Measurements from ENCODE around the gene CHST9. TPM values are rescaled to one million over a fixed set of nuclear protein-coding genes. Genes with fewer than 3 reads are reported as not detected.

Gene CHST9
- total RNA-seq, 4 donors from 2014 or later = 0.16 to 0.80 (median 0.41) TPM; not detected in 1

- H3K27ac ChIP-seq = no peak overlapping the region
- intact Hi-C loops (cut with DNase I; ENCODE audit: low total_unique reads) = no loop called here
- TF ChIP-seq POLR2AphosphoS5 (IDR thresholded peaks at IDR 0.05) (no peak), EP300 (IDR thresholded peaks at IDR 0.05; ENCODE audit: low read depth) (no peak), CTCF (IDR thresholded peaks at IDR 0.05) (no peak), POLR2A (IDR thresholded peaks at IDR 0.05) (no peak)
- H3K27me3 ChIP-seq = no peaks in the 10 kb centered on the region
- no peaks in the 10 kb centered on the region for H3K9me3 ChIP-seq
- WGBS, 2 donors (ENCODE audit: low coverage in 1 of 2) = 26 to 56% methylated on average over 1 of the region's 1 CpG
- no peak for DNase-seq
- no peaks in the 10 kb centered on the region for H3K4me1 ChIP-seq
- no peak overlapping the region for H3K4me3 ChIP-seq
- H3K36me3 ChIP-seq = no peaks in the 10 kb centered on the region
- in situ Hi-C loops (cut with MboI; ENCODE audit: low pct_ligation_motif_present in 1 of 4, low pct_unique_long_range_greater_than_20kb in 1 of 4, low sequenced_read_pairs in 3 of 4) = no loop called here
These were observed 60.9 kb downstream of the CHST9 start for GRCh38 chr18:27124196-27124595.

- Histone ChIP-seq H3K4me3 (no peak overlapping the region), H3K4me1 (no peaks in the 10 kb centered on the region), H3K36me3 (no peaks in the 10 kb centered on the region), H3K27me3 (no peaks in the 10 kb centered on the region), H3K9me3 (no peaks in the 10 kb centered on the region), H3K27ac (no peak overlapping the region)
- DNase-seq = no peak
- TF ChIP-seq EP300 (IDR thresholded peaks at IDR 0.05; ENCODE audit: low read depth) (no peak), POLR2A (IDR thresholded peaks at IDR 0.05) (no peak), CTCF (IDR thresholded peaks at IDR 0.05) (no peak), POLR2AphosphoS5 (IDR thresholded peaks at IDR 0.05) (no peak)
- WGBS, 2 donors (ENCODE audit: low coverage in 1 of 2) = 50 to 93% methylated on average over 1 of the region's 1 CpG
- in situ Hi-C loops (cut with MboI; ENCODE audit: low pct_ligation_motif_present in 1 of 4, low pct_unique_long_range_greater_than_20kb in 1 of 4, low sequenced_read_pairs in 3 of 4) = no loop called here
- intact Hi-C loops (cut with DNase I; ENCODE audit: low total_unique reads) = no loop called here
These were observed 64.0 kb downstream of the CHST9 start for GRCh38 chr18:27121108-27121507.

- H3K36me3 ChIP-seq = no peaks in the 10 kb centered on the region
- no peaks in the 10 kb centered on the region for H3K27me3 ChIP-seq
- H3K9me3 ChIP-seq = no peaks in the 10 kb centered on the region
- 61 to 77% methylated on average over 3 of the region's 3 CpGs for WGBS, 2 donors (ENCODE audit: low coverage in 1 of 2)
- H3K4me3 ChIP-seq = no peak overlapping the region
- no peak for DNase-seq
- intact Hi-C loops (cut with DNase I; ENCODE audit: low total_unique reads) = no loop called here
- no peaks in the 10 kb centered on the region for H3K4me1 ChIP-seq
- TF ChIP-seq CTCF (IDR thresholded peaks at IDR 0.05) = no peak
- no peak for TF ChIP-seq POLR2A (IDR thresholded peaks at IDR 0.05)
- no peak for TF ChIP-seq EP300 (IDR thresholded peaks at IDR 0.05; ENCODE audit: low read depth)
- no peak for TF ChIP-seq POLR2AphosphoS5 (IDR thresholded peaks at IDR 0.05)
- in situ Hi-C loops (cut with MboI; ENCODE audit: low pct_ligation_motif_present in 1 of 4, low pct_unique_long_range_greater_than_20kb in 1 of 4, low sequenced_read_pairs in 3 of 4) = no loop called here
- H3K27ac ChIP-seq = no peak overlapping the region
These were observed 64.9 kb downstream of the CHST9 start for GRCh38 chr18:27120246-27120645.

GRCh38 chr18:27118973-27119372 lies 66.1 kb downstream of the CHST9 start:
- Histone ChIP-seq H3K4me3 (no peak overlapping the region), H3K4me1 (no peaks in the 10 kb centered on the region)

More at GRCh38 chr18:27118973-27119372, 66.1 kb downstream of the CHST9 start:
- Histone ChIP-seq H3K27me3 (no peaks in the 10 kb centered on the region), H3K36me3 (no peaks in the 10 kb centered on the region), H3K9me3 (no peaks in the 10 kb centered on the region), H3K27ac (no peak overlapping the region)
- intact Hi-C loops (cut with DNase I; ENCODE audit: low total_unique reads) (no loop called here), in situ Hi-C loops (cut with MboI; ENCODE audit: low pct_ligation_motif_present in 1 of 4, low pct_unique_long_range_greater_than_20kb in 1 of 4, low sequenced_read_pairs in 3 of 4) (no loop called here)
- no peak for DNase-seq
- TF ChIP-seq EP300 (IDR thresholded peaks at IDR 0.05; ENCODE audit: low read depth) = no peak
- no peak for TF ChIP-seq POLR2AphosphoS5 (IDR thresholded peaks at IDR 0.05)
- TF ChIP-seq CTCF (IDR thresholded peaks at IDR 0.05) = no peak
- no peak for TF ChIP-seq POLR2A (IDR thresholded peaks at IDR 0.05)
- 83 to 84% methylated on average over 3 of the region's 3 CpGs for WGBS, 2 donors (ENCODE audit: low coverage in 1 of 2)

Measured in transverse colon (tissue), 4 donors.